H1 (cell line): ENCODE results near the gene UHRF2. TPM values are rescaled to one million over a fixed set of nuclear protein-coding genes. Genes with fewer than 3 reads are reported as not detected.

Experiments used
- EGR1 ChIP-seq: IDR thresholded peaks from 2 replicates; pipeline ENCODE4 v1.6.1; 2011; ENCODE audit warnings: low read depth, low read length, borderline replicate concordance
- EP300 ChIP-seq, 2 experiments: IDR thresholded peaks; 1 replicate in 1 of 2; 2 replicates in 1 of 2; pipeline ENCODE4 v1.6.1; 2011 to 2012; ENCODE audit warnings: low read depth in 2 of 2, low read length in 2 of 2, mild to moderate bottlenecking in 2 of 2, borderline replicate concordance in 1 of 2, inconsistent platforms in 1 of 2, moderate library complexity in 1 of 2
- GABPA ChIP-seq: IDR thresholded peaks from 2 replicates; pipeline ENCODE4 v1.6.1; 2011; ENCODE audit warnings: mild to moderate bottlenecking, low read length, moderate library complexity, borderline replicate concordance; ENCODE audit not compliant: insufficient read depth
- MAFK ChIP-seq: IDR thresholded peaks from 2 replicates; pipeline ENCODE4 v1.6.1; 2012; ENCODE audit warnings: low read depth, mild to moderate bottlenecking, improper control_type of control experiment, low read length
- NANOG ChIP-seq: IDR thresholded peaks from 2 replicates; pipeline ENCODE4 v1.6.1; 2011; ENCODE audit warnings: low read length, low read depth, mild to moderate bottlenecking, inconsistent platforms; ENCODE audit not compliant: insufficient read depth, poor library complexity, severe bottlenecking
- SRF ChIP-seq: IDR thresholded peaks from 2 replicates; pipeline ENCODE4 v1.6.1; 2011; ENCODE audit warnings: mild to moderate bottlenecking, low read depth, low read length, moderate library complexity
- polyA plus RNA-seq, 7 experiments: library from polyadenylated mRNA; depleted of rRNA in 3 of 7; stranded (reverse) in 5 of 7; unstranded in 2 of 7; fragments of >200 nt in 5 of 7; fragments of 200-250 nt in 2 of 7; gene quantifications; 1 replicate in 5 of 7; 2 replicates in 1 of 7; 4 replicates in 1 of 7; pipeline versions ENCODE4 v1.2.1 to v1.2.3, GENCODE V29; 2011 to 2013; ENCODE audit warnings: missing spikeins in 2 of 7, mixed read lengths in 2 of 7
- total RNA-seq: library from RNA; stranded (reverse); fragmentation: NEBNext Ultra II Directional; extraction: Animal tissue kit (Norgen Biotek cat#: 25700); gene quantifications from 2 replicates; pipeline ENCODE4 v1.2.1, GENCODE V29; 2021
- TF ChIP-seq, protein P1 (sequence below): fragments of 300-600 bp; sonication (generic); IDR thresholded peaks from 2 replicates; pipeline ENCODE4 v1.7.1; 2012; ENCODE audit warnings: low read length, moderate library complexity, mild to moderate bottlenecking, inconsistent platforms; ENCODE audit not compliant: insufficient replicate concordance
- TF ChIP-seq, protein P2 (sequence below): IDR thresholded peaks from 2 replicates; pipeline ENCODE4 v1.6.1; 2012; ENCODE audit warnings: inconsistent platforms

The UHRF2 gene
- total and polyA plus RNA-seq, 2 of the 8 experiments (the other 6 are each of a cell fraction or from before 2014, with no cell fraction given), result 31.8 to 48.0 TPM

DNA sequence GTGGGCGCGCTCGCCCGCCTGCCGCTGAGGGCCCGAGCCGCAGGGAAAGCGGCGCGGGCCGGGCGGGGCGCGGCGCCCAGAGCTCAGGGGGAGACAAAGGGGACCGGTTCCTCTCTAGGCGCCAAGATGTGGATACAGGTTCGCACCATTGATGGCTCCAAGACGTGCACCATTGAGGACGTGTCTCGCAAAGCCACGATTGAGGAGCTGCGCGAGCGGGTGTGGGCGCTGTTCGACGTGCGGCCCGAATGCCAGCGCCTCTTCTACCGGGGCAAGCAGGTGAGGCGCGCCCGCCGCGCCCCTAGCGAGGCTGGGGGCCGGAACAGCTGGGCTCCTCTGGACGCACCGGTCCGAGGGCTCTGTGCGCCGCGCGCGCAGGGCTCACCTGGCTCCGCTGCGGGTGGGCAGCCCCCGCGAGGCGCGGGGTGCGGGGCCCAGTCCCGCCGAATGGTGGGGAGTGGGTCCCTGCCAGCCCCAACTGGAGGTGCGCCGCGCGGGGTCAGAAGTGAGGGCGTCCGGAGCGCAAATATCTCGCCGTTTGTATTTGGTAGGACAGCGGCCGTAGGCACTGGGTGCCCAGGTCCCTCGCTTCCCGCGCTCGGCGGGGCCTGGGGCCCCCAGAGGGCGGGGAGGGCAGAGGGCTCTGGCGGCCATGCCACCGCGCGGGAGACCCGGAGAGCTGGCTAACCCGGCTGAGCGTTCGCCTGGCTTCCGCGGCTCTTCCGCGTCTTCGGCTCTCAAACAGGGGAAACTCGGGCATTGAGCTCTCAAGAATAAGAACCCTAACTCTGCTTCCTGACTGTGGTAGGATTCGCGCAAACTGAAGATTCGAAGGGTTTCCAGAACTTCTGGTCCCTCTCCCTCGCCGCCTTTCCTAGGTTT is 607 bp downstream of the UHRF2 start (continued):
- TF ChIP-seq, protein P1, sequence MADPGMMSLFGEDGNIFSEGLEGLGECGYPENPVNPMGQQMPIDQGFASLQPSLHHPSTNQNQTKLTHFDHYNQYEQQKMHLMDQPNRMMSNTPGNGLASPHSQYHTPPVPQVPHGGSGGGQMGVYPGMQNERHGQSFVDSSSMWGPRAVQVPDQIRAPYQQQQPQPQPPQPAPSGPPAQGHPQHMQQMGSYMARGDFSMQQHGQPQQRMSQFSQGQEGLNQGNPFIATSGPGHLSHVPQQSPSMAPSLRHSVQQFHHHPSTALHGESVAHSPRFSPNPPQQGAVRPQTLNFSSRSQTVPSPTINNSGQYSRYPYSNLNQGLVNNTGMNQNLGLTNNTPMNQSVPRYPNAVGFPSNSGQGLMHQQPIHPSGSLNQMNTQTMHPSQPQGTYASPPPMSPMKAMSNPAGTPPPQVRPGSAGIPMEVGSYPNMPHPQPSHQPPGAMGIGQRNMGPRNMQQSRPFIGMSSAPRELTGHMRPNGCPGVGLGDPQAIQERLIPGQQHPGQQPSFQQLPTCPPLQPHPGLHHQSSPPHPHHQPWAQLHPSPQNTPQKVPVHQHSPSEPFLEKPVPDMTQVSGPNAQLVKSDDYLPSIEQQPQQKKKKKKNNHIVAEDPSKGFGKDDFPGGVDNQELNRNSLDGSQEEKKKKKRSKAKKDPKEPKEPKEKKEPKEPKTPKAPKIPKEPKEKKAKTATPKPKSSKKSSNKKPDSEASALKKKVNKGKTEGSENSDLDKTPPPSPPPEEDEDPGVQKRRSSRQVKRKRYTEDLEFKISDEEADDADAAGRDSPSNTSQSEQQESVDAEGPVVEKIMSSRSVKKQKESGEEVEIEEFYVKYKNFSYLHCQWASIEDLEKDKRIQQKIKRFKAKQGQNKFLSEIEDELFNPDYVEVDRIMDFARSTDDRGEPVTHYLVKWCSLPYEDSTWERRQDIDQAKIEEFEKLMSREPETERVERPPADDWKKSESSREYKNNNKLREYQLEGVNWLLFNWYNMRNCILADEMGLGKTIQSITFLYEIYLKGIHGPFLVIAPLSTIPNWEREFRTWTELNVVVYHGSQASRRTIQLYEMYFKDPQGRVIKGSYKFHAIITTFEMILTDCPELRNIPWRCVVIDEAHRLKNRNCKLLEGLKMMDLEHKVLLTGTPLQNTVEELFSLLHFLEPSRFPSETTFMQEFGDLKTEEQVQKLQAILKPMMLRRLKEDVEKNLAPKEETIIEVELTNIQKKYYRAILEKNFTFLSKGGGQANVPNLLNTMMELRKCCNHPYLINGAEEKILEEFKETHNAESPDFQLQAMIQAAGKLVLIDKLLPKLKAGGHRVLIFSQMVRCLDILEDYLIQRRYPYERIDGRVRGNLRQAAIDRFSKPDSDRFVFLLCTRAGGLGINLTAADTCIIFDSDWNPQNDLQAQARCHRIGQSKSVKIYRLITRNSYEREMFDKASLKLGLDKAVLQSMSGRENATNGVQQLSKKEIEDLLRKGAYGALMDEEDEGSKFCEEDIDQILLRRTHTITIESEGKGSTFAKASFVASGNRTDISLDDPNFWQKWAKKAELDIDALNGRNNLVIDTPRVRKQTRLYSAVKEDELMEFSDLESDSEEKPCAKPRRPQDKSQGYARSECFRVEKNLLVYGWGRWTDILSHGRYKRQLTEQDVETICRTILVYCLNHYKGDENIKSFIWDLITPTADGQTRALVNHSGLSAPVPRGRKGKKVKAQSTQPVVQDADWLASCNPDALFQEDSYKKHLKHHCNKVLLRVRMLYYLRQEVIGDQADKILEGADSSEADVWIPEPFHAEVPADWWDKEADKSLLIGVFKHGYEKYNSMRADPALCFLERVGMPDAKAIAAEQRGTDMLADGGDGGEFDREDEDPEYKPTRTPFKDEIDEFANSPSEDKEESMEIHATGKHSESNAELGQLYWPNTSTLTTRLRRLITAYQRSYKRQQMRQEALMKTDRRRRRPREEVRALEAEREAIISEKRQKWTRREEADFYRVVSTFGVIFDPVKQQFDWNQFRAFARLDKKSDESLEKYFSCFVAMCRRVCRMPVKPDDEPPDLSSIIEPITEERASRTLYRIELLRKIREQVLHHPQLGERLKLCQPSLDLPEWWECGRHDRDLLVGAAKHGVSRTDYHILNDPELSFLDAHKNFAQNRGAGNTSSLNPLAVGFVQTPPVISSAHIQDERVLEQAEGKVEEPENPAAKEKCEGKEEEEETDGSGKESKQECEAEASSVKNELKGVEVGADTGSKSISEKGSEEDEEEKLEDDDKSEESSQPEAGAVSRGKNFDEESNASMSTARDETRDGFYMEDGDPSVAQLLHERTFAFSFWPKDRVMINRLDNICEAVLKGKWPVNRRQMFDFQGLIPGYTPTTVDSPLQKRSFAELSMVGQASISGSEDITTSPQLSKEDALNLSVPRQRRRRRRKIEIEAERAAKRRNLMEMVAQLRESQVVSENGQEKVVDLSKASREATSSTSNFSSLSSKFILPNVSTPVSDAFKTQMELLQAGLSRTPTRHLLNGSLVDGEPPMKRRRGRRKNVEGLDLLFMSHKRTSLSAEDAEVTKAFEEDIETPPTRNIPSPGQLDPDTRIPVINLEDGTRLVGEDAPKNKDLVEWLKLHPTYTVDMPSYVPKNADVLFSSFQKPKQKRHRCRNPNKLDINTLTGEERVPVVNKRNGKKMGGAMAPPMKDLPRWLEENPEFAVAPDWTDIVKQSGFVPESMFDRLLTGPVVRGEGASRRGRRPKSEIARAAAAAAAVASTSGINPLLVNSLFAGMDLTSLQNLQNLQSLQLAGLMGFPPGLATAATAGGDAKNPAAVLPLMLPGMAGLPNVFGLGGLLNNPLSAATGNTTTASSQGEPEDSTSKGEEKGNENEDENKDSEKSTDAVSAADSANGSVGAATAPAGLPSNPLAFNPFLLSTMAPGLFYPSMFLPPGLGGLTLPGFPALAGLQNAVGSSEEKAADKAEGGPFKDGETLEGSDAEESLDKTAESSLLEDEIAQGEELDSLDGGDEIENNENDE, result no peak
- TF ChIP-seq EP300 (IDR thresholded peaks at IDR 0.05; ENCODE audit: borderline replicate concordance in 1 of 2, low read depth in 2 of 2, low read length in 2 of 2) (no peak), MAFK (no peak), GABPA (no peak), NANOG (no peak), SRF (no peak), EGR1 (no peak)
- TF ChIP-seq, protein P2, sequence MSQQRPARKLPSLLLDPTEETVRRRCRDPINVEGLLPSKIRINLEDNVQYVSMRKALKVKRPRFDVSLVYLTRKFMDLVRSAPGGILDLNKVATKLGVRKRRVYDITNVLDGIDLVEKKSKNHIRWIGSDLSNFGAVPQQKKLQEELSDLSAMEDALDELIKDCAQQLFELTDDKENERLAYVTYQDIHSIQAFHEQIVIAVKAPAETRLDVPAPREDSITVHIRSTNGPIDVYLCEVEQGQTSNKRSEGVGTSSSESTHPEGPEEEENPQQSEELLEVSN, result no peak; the same call in 1 of the 2 replicates
